GM10266 (cell line): ENCODE results near the gene SNAPC4.
A peak's percentile ranks its signal among the peaks of the same experiment; 100 is the strongest.

ENCODE experiments used
- DNase-seq: peaks from one replicate; pipeline ENCODE4 v3.0.0; 2012; ENCODE audit errors: extremely low spot score
- TF ChIP-seq, protein P1 (sequence below): IDR thresholded peaks from 2 replicates; pipeline ENCODE4 v1.5.1; 2012; ENCODE audit warnings: mild to moderate bottlenecking, low read depth; ENCODE audit not compliant: control insufficient read depth, insufficient read depth; ENCODE audit errors: missing control alignments

The SNAPC4 gene

GRCh38 chr9:136400038-136400834 is at the start of gene SNAPC4:
Gene SNAPC4 (minus strand): TSS chr9:136400170. CDS start chr9:136398428, 1,742 bp downstream.
- TF ChIP-seq, protein P1, sequence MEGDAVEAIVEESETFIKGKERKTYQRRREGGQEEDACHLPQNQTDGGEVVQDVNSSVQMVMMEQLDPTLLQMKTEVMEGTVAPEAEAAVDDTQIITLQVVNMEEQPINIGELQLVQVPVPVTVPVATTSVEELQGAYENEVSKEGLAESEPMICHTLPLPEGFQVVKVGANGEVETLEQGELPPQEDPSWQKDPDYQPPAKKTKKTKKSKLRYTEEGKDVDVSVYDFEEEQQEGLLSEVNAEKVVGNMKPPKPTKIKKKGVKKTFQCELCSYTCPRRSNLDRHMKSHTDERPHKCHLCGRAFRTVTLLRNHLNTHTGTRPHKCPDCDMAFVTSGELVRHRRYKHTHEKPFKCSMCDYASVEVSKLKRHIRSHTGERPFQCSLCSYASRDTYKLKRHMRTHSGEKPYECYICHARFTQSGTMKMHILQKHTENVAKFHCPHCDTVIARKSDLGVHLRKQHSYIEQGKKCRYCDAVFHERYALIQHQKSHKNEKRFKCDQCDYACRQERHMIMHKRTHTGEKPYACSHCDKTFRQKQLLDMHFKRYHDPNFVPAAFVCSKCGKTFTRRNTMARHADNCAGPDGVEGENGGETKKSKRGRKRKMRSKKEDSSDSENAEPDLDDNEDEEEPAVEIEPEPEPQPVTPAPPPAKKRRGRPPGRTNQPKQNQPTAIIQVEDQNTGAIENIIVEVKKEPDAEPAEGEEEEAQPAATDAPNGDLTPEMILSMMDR, result peak; percentile 97
- DNase-seq, result peak; percentile 99

DNA sequence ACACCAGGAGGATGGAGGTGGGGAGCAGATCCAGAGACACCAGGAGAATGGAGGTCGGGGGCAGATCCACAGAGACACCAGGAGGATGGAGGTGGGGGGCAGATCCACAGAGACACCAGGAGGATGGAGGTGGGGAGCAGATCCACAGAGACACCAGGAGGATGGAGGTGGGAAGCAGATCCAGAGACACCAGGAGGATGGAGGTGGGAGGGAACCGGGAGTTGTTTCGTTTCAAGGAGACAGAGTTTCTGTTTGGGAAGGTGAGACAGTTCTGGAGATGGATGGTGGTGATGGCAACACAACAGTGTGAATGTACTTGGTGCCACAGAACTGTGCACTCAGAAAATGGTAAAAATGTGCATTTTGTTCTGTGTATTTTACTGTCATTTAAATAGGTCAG is 48.7 kb upstream of the SNAPC4 start:
- DNase-seq, result no peak
- TF ChIP-seq, protein P1, result no peak

GRCh38 chr9:136447173-136447778 is 47.3 kb upstream of the SNAPC4 start:
- DNase-seq, result no peak
- TF ChIP-seq, protein P1, result no peak

GRCh38 chr9:136445799-136446198 is 45.8 kb upstream of the SNAPC4 start:
- TF ChIP-seq, protein P1, result no peak
- no peak for DNase-seq

DNA sequence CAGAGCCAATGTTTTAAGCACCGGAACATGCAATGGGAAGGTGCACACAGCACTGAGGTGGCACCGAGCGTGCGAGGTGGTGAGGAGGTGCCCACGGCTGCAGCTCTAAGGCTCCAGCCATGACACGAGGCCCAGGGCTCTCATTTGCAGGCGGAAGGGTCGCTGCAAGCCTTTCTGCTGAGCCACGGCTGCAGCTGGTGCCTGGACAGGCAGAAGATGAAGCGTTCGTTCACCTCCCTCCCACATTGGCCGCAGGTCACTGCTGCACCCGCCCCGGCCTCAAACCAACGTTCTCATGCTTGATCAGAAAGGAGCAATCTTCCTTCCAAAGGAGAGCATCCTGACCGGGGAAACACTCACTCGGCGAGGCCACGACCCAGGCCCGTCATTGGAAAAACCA is 44.1 kb upstream of the SNAPC4 start:
- no peak for DNase-seq
- TF ChIP-seq, protein P1, result no peak

DNA sequence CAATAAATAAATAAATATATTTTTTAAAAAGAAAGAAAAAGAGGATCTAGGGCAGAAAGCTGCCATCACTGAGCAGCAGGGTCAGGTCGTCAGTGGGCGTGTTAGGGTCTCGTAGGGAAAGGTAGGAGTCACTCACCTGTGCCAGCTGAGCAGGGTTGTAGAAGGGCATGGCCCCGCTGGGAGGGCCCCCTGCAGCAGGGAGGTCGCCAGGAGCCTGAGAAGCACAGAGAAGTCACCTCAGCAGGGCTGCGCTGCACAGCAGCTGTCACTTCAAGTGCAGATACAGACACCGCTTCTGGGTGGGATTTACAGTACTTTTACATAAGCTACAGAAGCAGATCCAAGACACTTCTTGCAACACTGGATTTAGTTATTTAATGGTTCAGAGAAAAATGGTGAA is 43.7 kb upstream of the SNAPC4 start:
- TF ChIP-seq, protein P1, result no peak
- no peak for DNase-seq

- no peak for DNase-seq
- TF ChIP-seq, protein P1, result no peak
Observed at GRCh38 chr9:136443087-136443486, 43.1 kb upstream of the SNAPC4 start.
